ENCODE results near the gene SIVA1. TPM values are rescaled to one million over a fixed set of nuclear protein-coding genes. Genes with fewer than 3 reads are reported as not detected.

SIVA1 gene
- total and polyA plus RNA-seq, 9 of the 15 experiments (the other 6 are each of a cell fraction or from before 2014, with no cell fraction given), result 4.2 to 186 (median 54.2) TPM

DNA sequence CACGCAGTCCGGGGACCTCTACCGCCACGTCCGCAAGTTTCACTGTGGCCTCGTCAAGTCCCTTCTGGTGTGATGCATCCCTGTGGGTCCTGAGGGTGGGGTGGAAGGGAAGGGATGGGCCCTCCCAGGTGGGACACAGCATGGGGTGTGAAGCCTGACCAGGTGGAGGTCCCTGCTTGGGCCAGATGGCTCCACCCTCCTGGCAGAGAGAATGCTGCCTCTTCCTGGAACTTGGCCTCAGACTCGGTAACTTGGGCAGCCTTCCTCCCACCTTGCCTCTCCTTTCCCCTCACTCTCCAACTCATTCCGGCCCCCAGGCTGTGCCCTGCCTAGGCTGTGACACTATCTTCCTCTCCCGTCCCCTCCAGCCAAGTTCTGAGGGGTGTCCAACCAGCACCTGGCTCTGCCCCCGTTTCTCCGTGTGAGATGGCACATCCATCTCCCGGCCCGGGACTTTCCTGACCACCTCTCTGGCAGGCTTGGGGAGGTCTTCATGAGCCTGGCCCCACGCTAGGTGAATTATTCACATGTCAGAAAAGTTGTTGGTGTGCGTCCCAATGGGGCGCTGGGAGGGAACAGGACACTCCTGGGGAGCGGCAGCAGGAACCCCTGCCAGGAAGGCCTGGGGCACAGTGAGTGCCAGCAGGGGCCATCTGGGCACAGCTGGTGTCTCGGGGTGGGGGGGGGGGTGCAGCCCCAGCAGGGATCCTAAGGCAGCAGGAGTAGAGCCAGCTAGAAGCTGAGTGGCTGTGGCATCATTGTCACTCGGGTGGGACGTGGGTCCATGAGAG lies 49.6 kb downstream of the SIVA1 start:
- Histone ChIP-seq H3K9me1 (ENCODE audit: control insufficient read depth, insufficient read depth, low read length) (no peaks in the 10 kb centered on the region), H3K4me2 (ENCODE audit: insufficient read depth, low read length) (no peak overlapping the region), H3K4me3 (no peak overlapping the region), H3K9me3 (replicated peaks; ENCODE audit: control insufficient read depth, insufficient read depth, low read depth, low read length) (no peaks in the 10 kb centered on the region), H4K20me1 (replicated peaks; ENCODE audit: control insufficient read depth, insufficient read depth, low read length) (no peaks in the 10 kb centered on the region), H3K9ac (ENCODE audit: insufficient read depth in 1 of 2, low read depth in 2 of 2, low read length in 2 of 2) (peak overlapping the region in 1 of 2 experiments; percentile 92; a peak in 2 of 4 replicates), H3K79me2 (ENCODE audit: control insufficient read depth, insufficient read depth, low read length) (peaks cover 28% of the 10 kb centered on the region), H3K36me3 (ENCODE audit: control insufficient read depth, insufficient read depth, low read length) (peaks cover 6% of the 10 kb centered on the region; the same call in 1 of the 3 replicates), H2AFZ (ENCODE audit: low read depth, low read length) (no peak overlapping the region), H3K27me3 (ENCODE audit: control insufficient read depth in 2 of 2, insufficient read depth in 2 of 2, low read length in 2 of 2) (no peaks in the 10 kb centered on the region), H3K4me1 (replicated peaks in 1 of 2; ENCODE audit: control insufficient read depth in 2 of 2, insufficient read depth in 2 of 2, low read length in 2 of 2) (peaks cover 55 to 85% of the 10 kb centered on the region in 2 experiments), H3K27ac (ENCODE audit: extremely low read depth, low read depth, low read length) (no peak overlapping the region)
- no peak for ATAC-seq
- in situ Hi-C loops (cut with MboI) (no loop called here), intact Hi-C loops (cut with micrococcal nuclease) (no loop called here)
- FAIRE-seq, result no peak
- DNase-seq (ENCODE audit: extremely low read depth in 1 of 4, low spot score in 3 of 4), result no peak
- WGBS (ENCODE audit: insufficient coverage, low coverage, missing lambda C conversion rate), result 84% methylated on average over 9 of the region's 20 CpGs
- CTCF ChIA-PET (ENCODE audit: low intra/inter-chr PET ratio), result no interaction called here
- BruUV-seq (replicated peaks), result no TSS peak
- POLR2A ChIA-PET, result no interaction called here
- TF ChIP-seq ILF3 (IDR thresholded peaks at IDR 0.05; ENCODE audit: borderline replicate concordance) (no peak), NCOA1 (IDR thresholded peaks at IDR 0.05; ENCODE audit: low read depth) (no peak)
- TF ChIP-seq, protein P1, sequence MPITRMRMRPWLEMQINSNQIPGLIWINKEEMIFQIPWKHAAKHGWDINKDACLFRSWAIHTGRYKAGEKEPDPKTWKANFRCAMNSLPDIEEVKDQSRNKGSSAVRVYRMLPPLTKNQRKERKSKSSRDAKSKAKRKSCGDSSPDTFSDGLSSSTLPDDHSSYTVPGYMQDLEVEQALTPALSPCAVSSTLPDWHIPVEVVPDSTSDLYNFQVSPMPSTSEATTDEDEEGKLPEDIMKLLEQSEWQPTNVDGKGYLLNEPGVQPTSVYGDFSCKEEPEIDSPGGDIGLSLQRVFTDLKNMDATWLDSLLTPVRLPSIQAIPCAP (CRISPR knock-in tag; IDR thresholded peaks at IDR 0.05; ENCODE audit: borderline replicate concordance), result no peak

Measured in K562 (cell line).